GM21717 (cell line): Measurements from ENCODE around the gene LDLR.
"Not testable (repeated sequence)": the region's sequence is repeated elsewhere in the genome, so short reads cannot be mapped to it uniquely, and the experiment has no call there.

Source experiments
- ATAC-seq: cut with Tn5 transposase; IDR thresholded peaks from one replicate; pipeline ENCODE4 v1.9.1; 2021; ENCODE audit warnings: mild to moderate bottlenecking, moderate library complexity; ENCODE audit not compliant: unreplicated experiment

The LDLR gene

DNA sequence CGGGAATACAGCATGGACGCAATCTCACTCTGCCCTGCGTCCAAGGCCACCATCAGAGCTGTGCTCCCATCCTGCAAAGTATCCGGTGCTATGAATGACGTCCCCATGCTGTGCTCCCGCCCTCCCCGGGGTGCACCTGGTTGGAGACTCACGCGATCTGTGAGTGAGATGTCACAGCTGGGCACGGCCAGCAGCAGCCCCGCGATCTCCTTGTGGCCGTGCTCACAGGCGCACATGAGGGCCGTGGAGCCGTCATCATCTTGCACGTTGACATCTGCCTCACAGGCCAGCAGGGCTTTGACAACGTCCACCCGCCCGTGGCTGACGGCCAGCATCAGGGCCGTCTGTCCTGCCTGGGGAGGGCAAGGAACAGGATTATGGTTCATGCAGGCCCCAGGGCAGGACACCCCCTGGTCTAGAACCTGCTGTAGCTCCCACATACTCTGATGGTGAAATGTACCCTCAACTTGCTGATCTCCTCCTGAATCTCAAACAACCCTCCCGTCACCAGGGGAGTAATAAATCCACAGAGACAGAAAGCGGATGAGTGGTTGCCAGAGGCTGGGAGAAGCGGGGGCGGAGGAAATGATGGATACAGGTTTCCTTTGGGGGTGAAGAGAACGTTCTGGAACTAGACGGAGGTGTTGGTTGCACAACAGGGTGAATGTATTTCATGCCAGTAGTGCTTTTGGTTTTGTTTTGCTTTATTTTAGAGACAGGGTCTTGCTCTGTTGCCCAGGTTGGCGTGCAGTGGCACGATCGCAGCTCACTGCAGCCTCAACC is 80.8 kb downstream of the LDLR start:
- no peak for ATAC-seq

DNA sequence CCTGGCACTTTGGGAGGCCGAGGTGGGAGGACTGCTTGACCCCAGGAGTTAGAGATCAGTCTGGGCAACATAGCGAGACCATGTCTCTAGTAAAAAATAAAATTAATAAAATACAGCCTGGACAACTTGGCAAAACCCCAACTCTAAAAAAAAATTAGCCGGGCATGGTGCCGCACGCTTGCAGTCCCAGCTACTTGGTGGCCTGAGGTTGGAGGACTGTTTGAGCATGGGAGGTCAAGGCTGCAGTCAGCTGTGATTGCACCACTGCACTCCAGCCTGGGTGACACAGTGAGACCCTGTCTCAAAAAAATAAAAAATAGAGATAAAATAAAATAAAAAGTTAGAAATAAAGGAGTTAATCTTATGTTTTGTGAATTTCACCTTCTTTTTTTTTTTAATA is 81.9 kb downstream of the LDLR start:
- no peak for ATAC-seq

DNA sequence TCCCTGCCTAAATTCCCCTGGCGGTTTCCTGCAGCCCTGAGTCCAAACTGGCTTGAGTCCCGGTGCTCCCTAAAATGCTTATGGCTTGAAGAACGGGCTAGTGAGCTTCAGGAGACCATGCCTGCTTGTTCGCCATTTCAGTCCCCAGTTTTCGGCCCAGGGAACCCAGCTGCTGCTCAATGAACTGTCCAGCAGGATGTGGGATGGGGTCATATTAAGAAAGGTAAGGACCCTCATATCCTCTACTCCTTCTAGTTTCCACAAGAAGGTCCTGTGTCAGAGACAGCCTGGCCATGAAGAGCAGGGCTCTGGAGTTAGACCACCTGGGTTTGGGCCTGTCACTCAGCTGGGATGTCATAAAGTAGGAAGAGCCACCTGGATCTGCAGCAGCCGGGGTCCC is 83.3 kb downstream of the LDLR start:
- ATAC-seq = no peak

DNA sequence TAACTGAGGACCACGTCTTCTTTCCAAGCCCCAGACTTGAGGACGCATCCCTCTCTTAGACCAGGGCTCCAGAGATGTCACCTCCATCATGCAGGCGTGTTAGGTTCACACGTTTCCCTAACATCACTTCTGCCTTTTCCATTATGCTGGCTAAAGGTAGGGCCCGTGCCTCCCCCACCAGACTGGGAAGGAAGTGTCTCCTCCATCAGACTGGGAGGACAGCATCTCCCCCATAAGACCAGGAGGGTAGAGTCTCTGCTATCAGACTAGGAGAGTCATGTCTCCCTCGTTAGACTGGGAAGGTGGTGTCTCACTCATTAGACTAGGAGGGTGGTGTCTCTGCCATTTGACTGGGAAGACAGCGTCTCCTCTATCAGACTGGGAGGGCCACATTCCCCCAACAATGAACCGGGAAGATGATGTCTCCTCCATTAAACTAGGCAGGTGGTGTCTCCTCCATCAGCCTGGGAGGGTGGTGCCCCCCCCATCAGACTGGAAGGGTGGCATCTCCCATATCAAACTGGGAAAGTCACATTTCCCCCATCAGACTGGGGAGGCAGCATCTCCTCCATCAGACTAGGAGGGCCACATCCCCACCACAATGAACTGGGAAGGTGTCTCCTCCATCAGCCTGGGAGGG is 84.4 kb downstream of the LDLR start:
- no peak for ATAC-seq

DNA sequence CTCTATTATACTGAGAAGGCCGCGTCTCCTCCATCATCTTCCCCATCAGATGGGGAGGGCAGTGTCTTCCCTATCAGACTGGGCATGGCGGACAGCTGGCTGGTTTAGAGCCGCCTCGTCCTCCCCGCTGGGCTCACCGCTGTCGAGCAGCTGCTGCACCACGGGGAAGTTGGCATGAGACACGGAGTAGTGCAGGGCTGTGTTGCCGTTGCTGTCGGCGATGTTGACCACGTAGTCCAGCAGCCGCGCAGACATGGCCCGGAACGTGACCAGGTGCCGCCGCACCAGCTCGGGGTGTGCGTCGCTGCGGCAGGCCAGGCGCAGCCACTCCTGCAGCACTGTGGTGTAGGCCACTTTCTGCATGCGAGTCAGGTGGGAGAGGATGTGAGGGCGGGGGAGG is 85.1 kb downstream of the LDLR start:
- no peak for ATAC-seq

DNA sequence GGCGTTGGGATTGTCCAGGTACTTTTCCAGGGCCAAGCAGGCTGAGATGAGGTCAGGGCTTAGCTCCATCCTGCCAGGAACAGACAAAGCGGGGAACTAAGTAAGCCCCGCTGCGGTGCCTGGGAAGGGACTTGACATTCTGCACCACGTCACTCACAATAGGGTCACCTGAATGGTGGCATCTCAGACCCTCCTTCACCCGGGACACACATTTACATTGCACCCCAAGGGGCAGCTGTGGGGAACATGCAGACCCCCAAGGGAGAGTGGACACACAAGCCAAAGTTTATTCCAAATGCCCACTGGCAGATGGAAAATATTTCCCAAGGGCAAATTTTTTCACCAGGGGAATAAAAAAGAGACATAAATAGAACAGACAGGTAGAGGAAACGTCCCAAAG is 86.7 kb downstream of the LDLR start:
- ATAC-seq = no peak

DNA sequence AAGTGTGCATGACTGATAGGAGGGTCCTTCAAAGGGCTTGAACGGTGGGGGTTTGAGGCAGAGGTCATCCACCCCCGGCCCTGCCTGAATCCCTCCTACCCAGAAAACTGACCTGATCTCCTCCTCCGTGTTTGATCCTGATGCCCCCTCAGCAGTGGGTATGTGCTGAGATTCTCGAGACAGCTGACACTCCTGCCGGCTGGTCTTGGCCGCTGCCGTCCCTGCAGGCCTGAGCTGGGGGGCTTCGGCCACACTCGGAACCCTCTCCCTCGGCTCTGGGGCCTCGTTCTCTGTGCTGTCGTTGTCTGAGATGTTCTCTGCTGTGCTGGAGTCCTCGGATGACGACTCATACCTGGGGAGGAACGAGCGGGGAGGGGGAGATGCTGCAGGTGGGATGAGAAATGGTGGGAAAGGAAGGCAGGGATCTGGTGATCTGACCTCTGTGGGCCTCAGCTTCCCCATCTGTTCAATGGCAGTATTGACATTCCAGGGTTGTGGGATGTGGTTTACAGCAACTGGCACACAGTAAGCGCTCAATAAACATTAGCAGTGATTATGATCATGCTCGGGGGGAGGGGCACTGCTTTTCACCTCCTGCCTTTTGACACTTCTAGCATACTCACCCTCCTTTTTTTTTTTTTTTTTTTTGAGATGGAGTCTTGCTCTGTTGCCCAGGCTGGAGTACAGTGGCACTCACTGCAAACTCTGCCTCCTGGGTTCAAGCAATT is 87.4 kb downstream of the LDLR start:
- no peak for ATAC-seq

DNA sequence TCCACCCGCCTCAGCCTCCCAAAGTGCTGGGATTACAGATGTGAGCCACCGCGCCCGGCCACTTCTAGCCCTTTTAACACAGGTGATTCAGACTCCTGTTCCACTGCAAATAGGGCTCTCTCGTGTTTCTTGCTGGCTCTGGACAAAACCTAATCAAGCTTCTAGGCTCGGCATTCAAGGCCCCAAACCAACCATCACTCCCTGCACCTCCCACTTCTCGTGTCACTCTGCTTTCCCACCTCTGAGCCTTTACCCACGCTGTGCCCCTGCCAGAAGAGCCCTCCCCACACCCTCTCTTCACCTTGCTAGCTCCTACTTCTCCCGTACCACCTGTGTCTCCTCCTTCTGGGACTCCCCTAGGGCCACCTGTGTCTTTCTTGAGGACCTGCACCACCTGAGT is 88.3 kb downstream of the LDLR start:
- no peak for ATAC-seq

DNA sequence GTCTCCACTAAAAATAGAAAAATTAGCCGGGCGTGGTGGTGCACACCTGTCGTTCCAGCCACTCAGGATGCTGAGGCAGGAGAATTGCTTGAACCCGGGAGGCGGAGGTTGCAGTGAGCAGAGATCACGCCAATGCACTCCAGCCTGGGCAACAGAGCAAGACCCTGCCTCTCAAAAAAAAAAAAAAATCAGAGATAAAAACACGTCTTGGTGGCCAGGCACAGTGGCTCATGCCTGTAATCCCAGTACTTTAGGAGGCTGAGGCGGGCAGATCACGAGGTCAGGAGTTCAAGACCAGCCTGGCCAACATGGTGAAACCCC is 89.8 kb downstream of the LDLR start:
- not testable (repeated sequence) for ATAC-seq

DNA sequence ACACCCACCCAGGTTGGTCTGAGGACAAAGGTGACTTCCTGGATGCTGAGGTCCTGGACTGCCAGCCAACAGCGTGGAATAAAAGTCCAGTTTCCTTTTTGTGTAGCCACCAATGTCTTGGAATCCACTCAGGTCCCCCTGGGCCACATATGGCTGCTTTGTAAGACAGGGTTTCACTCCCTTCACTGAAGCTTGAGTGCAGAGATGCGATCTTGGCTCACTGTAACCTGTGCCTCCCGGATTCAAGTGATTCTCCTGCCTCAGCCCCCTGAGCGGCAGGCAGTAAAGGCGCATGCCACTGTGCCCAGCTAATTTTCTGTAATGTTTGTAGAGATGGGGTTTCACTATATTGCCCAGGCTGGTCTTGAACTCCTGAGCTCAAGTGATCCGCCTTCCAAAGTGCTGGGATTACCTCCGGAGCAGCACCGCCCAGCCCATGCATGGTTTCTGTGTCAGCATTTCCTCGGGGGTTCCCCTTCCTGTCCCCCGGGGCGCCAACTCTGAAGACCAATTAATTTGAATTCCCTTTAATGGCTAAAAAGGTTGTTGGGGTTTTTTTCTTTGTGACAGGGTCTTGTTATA is 90.5 kb downstream of the LDLR start:
- no peak for ATAC-seq

DNA sequence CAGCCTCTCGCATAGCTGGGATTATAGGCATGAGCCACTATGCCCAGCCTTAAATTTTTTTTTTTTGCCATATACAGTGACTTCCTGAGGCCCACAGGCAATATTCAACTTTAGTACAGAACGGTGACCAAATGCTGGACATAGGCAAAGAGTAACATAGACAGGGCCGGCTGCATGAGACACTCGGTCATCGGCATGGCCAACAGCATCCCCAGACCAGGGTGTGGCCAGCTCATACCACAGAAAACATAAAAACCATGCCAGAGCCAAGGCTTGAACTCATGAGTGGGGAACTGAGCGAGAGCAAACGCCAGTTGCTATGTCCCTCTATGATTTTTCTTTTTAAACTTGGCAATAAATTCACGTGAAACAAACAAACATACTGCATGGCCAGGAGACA is 91.1 kb downstream of the LDLR start:
- ATAC-seq = no peak

DNA sequence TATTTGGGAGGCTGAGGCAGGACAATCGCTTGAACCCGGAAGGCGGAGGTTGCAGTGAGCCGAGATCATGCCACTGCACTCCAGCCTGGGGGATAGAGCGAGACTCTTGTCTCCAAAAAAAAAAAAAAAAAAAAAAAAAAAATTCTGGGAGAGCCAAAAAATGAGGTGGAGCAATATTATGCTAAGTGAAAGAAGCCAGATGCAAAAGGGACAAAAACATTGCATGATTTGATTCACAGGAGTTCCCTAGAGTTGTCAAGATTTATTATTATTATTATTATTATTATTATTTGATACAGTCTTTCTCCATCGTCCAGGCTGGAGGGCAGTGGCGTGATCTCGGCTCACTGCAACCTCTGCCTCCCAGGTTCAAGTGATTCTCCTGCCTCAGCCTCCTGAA is 91.7 kb downstream of the LDLR start:
- not testable (repeated sequence) for ATAC-seq

DNA sequence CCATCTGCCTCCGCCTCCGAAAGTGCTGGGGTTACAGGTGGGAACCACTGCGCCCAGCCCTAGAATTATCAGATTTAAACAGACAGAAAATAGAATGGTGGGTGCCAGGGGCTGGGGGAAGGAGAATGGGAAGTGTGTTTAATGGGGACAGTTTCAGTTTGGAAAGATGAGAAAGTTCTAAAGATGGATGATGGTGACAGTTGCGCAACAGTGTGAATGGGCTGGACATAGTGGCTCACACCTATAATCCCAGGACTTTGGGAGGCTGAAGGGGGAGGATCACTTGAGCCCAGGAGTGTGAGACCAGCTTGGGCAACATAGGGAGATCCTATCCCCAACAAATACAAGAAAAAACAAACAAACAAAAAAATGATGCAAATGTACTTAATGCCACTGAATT is 92.2 kb downstream of the LDLR start:
- ATAC-seq = no peak
